GM18867 (cell line): ENCODE data around the gene FKTN.

Experiments
- ATAC-seq: cut with Tn5 transposase; IDR thresholded peaks from one replicate; pipeline ENCODE4 v1.9.1; 2021; ENCODE audit warnings: mild to moderate bottlenecking, moderate library complexity; ENCODE audit not compliant: unreplicated experiment

Gene FKTN

GRCh38 chr9:105676351-105676923 lies 118.5 kb downstream of the FKTN start:
- no peak for ATAC-seq

DNA sequence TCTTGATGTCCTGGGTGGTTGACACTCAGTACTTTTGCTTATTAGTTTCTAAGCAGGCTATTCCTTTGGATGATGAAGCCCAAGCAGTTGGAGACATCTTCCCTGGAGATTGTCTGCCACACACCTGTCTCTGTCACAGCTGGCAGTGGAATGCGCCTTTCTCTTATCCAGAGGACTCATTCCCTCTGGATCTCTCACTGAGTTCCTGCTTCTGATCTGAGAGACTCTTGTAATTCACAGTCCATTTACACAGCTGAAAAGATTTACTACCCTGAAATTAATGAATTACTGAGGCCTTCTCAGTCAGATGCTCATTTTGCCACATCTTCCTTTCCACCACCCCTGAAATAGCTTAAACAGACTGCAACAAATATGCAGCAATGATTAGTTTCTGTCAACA lies 120.2 kb downstream of the FKTN start:
- no peak for ATAC-seq

DNA sequence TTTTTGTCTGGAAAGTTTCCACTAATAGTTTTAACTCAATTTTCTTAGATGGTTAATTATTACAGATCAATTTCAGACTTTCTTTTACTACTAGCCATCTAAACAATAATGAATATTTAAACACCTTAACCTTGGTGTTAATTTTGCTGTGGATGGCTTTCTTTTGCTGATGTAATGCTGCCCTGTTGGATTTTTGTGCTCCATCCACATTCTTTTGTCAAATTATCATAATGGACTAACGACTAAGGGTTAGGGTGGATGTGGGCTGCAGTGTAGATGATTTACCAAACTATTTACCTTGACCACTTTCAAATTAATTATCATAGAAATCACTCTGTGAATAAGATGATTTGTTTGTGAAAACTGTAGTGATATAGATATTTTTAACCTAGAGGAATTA lies 120.8 kb downstream of the FKTN start:
- ATAC-seq = no peak

DNA sequence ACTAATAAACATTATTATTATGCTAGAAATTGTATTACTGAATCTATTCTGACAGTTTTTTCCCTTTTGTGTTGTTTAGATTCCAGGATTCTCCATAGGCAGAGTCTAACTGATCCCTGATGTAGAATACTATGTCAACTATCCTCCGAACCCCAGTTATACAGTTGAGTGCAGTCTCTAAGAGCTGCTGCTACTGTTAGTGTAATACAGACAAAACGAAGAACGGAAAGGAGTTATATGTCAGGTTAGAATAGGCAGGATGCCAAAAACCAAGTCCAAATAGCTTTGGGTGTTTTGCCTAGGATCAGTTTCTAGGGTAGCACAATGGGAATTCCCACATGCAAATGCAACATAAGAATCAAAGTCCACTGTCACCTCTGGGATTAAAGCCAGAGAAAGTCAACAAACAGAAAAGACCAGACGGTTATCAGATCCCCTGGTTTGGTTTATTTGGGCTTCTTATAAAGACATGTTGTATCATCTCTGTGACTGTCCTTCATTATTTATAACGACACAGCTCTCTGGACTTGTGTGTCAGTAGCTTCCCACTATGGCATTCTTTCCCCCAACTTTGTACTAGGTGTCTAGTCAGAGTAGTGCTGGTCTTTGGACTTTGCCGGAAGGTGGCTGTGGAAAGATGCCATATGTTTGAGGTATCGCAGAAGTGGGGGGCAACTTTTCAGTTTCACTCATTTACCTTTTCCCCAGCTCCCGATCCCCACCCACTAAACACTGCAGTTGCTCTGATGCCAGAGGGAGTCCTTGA lies 121.5 kb downstream of the FKTN start:
- ATAC-seq = no peak

DNA sequence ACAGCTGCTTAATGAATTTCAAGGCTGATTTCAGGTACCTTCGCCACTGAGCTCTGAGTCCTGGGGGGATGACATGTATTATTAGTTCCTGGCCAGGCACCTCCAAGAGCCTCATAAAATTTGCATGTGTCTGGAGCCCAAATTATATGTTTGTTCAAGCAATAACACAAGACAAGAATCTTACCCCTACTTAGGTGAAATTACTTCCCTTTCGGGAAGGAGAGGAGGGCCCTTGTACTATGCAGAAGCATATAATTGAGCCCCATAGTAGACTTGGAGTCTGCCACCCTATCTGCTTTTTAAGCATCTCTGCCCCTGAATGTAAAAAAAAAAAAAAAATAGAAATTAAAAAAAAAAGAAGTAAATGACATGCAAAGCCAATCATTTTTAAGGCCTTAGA lies 123.4 kb downstream of the FKTN start:
- no peak for ATAC-seq

- no peak for ATAC-seq
These were observed 123.8 kb downstream of the FKTN start for GRCh38 chr9:105681724-105682123.

- no peak for ATAC-seq
These were observed 125.9 kb downstream of the FKTN start for GRCh38 chr9:105683688-105684275.

DNA sequence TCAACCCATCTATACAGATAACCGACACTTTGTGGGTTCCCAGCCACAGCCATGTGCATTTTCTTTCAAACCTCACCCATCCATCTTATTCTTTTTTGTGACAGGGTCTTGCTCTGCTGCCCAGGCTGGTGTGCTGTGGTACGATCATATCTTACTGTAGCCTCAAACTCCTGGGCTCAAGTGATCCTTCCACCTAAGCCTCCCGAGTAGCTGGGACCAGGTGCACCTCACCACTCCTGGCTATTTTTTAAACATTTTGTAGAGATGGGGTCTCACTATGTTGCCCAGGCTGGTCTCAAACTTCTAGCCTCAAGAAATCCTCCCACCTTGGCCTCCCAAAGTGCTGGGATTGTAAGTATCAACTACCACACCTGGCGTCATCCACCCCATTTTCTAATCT lies 129.0 kb downstream of the FKTN start:
- ATAC-seq = no peak
